Suprapubic skin (tissue), 4 donors: ENCODE data around the gene GAB3.

Source experiments
- CTCF ChIP-seq, 2 donors: fragments of 200-600 bp in 1 of 2; fragments of 450-650 bp in 1 of 2; sonication (generic) in 1 of 2; IDR thresholded peaks; one replicate each; pipeline ENCODE4 v1.5.1; 2016 to 2019; ENCODE audit warnings: antibody characterized with exemption in 2 of 2, mild to moderate bottlenecking in 1 of 2, moderate library complexity in 1 of 2
- POLR2A ChIP-seq, 2 donors: fragments of 450-650 bp; IDR thresholded peaks; one replicate each; pipeline ENCODE4 v1.6.1; 2017; ENCODE audit warnings: antibody characterized with exemption in 2 of 2, mild to moderate bottlenecking in 2 of 2, moderate library complexity in 2 of 2
- POLR2AphosphoS5 ChIP-seq, 3 donors: sonication (generic); formaldehyde crosslinking; IDR thresholded peaks; one replicate each; pipeline ENCODE4 v1.6.1; 2017; ENCODE audit warnings: antibody characterized with exemption in 3 of 3

DNA sequence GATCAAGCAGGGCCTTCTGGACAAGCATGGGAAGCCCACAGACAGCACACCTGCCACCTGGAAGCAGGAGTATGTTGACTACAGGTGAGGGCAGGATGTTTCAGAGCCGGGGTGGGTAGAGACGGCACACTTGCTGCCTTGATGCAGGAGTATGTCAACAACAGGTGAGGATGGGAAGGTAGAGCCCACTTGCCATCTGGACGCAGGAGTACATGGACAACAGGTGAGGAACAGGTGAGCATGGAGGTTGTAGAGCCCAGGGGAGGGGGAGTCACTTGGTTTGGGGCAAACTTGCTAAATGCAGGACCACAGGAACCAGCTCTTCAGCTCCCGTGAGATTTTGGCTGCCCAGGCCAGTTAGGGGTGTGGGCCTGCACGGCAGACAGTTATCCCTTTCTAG is 23.7 kb upstream of the GAB3 start:
- TF ChIP-seq CTCF (IDR thresholded peaks at IDR 0.05) = no peak
- TF ChIP-seq POLR2A (IDR thresholded peaks at IDR 0.05) = no peak
- TF ChIP-seq POLR2AphosphoS5 (IDR thresholded peaks at IDR 0.05) = no peak
